ENCODE measurements around the gene RAB34.

Gene RAB34

DNA sequence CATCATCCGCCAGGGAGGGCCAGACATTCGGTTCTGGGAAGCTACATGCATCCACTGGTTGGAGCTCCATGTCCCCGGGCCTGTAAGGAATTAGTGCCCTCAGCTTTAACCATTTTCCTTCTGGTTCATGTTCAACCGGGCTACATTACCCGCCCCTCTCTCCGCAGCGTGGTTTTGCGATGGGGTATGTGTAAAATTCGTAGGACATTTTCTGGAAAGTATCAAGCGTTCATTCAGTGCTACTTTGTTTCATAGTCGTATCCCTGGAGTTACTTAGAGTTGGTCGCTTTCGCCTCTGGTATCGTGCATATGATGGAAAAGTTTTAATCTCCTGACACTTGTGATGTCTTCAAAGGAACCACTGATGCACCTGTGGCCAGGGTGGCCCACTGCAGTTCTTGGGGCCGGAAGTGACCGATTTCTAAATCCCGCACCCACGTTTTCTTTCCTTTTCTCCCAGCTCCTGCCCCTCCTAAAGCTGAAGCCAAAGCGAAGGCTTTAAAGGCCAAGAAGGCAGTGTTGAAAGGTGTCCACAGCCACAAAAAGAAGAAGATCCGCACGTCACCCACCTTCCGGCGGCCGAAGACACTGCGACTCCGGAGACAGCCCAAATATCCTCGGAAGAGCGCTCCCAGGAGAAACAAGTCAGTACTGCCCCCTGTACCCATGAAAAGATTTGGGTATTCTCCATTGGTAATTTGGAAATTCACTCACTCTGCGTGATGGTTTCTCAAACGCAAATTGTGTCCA, 2.8 kb upstream of the RAB34 start (continued):
- TF ChIP-seq ZNF837 (tag by site-specific recombination; IDR thresholded peaks at IDR 0.05): no peak
- TF ChIP-seq ZFHX2 (tag by site-specific recombination; conservative IDR thresholded peaks at IDR 0.05): no peak
- TF ChIP-seq YY2 (tag by site-specific recombination; IDR thresholded peaks at IDR 0.05): no peak
- no peak for TF ChIP-seq ZBTB21 (tag by site-specific recombination; IDR thresholded peaks at IDR 0.05)
- peak; percentile 20; the same call in 1 of the 2 replicates for TF ChIP-seq ZNF623 (tag by site-specific recombination; IDR thresholded peaks at IDR 0.05)
- TF ChIP-seq ZNF169 (tag by site-specific recombination; IDR thresholded peaks at IDR 0.05): no peak
- no peak for TF ChIP-seq ZSCAN16 (tag by site-specific recombination; IDR thresholded peaks at IDR 0.05)
- no peak for TF ChIP-seq ZNF324 (tag by site-specific recombination; IDR thresholded peaks at IDR 0.05)
- TF ChIP-seq OVOL3 (tag by site-specific recombination; IDR thresholded peaks at IDR 0.05): 0 out of 2 replicates have a peak, but pooled peaks have one; percentile 8
- TF ChIP-seq ZNF843 (tag by site-specific recombination; IDR thresholded peaks at IDR 0.05): 0 out of 2 replicates have a peak, but pooled peaks have one; percentile 11
- TF ChIP-seq, protein P1, sequence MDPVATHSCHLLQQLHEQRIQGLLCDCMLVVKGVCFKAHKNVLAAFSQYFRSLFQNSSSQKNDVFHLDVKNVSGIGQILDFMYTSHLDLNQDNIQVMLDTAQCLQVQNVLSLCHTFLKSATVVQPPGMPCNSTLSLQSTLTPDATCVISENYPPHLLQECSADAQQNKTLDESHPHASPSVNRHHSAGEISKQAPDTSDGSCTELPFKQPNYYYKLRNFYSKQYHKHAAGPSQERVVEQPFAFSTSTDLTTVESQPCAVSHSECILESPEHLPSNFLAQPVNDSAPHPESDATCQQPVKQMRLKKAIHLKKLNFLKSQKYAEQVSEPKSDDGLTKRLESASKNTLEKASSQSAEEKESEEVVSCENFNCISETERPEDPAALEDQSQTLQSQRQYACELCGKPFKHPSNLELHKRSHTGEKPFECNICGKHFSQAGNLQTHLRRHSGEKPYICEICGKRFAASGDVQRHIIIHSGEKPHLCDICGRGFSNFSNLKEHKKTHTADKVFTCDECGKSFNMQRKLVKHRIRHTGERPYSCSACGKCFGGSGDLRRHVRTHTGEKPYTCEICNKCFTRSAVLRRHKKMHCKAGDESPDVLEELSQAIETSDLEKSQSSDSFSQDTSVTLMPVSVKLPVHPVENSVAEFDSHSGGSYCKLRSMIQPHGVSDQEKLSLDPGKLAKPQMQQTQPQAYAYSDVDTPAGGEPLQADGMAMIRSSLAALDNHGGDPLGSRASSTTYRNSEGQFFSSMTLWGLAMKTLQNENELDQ (tag by site-specific recombination; IDR thresholded peaks at IDR 0.05; ENCODE audit: low read depth): no peak
- no peak for TF ChIP-seq ZNF707 (tag by site-specific recombination; IDR thresholded peaks at IDR 0.05)
- TF ChIP-seq ZNF202 (tag by site-specific recombination; IDR thresholded peaks at IDR 0.05; ENCODE audit: borderline replicate concordance): no peak
- TF ChIP-seq TRIM28 (IDR thresholded peaks at IDR 0.05; ENCODE audit: borderline replicate concordance, low read length): no peak
- peak; percentile 19; the same call in 1 of the 2 replicates for TF ChIP-seq ZNF23 (tag by site-specific recombination; IDR thresholded peaks at IDR 0.05; ENCODE audit: borderline replicate concordance)
- TF ChIP-seq ZNF600 (tag by site-specific recombination; IDR thresholded peaks at IDR 0.05): no peak
- no peak for TF ChIP-seq ZNF132 (tag by site-specific recombination; IDR thresholded peaks at IDR 0.05; ENCODE audit: borderline replicate concordance)
- TF ChIP-seq RBAK (tag by site-specific recombination; IDR thresholded peaks at IDR 0.05): no peak
- no peak for TF ChIP-seq ZNF16 (tag by site-specific recombination; IDR thresholded peaks at IDR 0.05; ENCODE audit: low read depth)
- TF ChIP-seq WT1 (tag by site-specific recombination; IDR thresholded peaks at IDR 0.05): no peak
- TF ChIP-seq ZSCAN18 (tag by site-specific recombination; IDR thresholded peaks at IDR 0.05): no peak
- TF ChIP-seq GLI2 (tag by site-specific recombination; IDR thresholded peaks at IDR 0.05; ENCODE audit: borderline replicate concordance, low read depth): no peak
- no peak for TF ChIP-seq REST (tag by site-specific recombination; IDR thresholded peaks at IDR 0.05)
- no peak for TF ChIP-seq ZNF223 (tag by site-specific recombination; IDR thresholded peaks at IDR 0.05)

Data from HEK293 (cell line).